GM23338 (cell line): Measurements from ENCODE around the gene AGXT.

Source experiments
- CREB1 ChIP-seq: fragments of 250-450 bp; sonication (Bioruptor Pico); IDR thresholded peaks from 2 replicates; pipeline ENCODE4 v1.5.0; 2020; ENCODE audit warnings: low read depth, mild to moderate bottlenecking, moderate library complexity
- CTCF ChIP-seq, 2 experiments: fragments of 200-600 bp in 1 of 2; sonication (generic) in 1 of 2; conservative IDR thresholded peaks; 2 replicates each; pipeline versions ENCODE4 v1.5.1 to v1.6.1; 2016 to 2017; ENCODE audit warnings: antibody characterized with exemption in 2 of 2, low read depth in 2 of 2, mild to moderate bottlenecking in 2 of 2, moderate library complexity in 1 of 2
- ETS1 ChIP-seq: IDR thresholded peaks from 2 replicates; pipeline ENCODE4 v1.6.1; 2016; ENCODE audit warnings: antibody characterized with exemption
- EZH2 ChIP-seq: fragments of 200-600 bp; sonication (generic); IDR thresholded peaks from one replicate; pipeline ENCODE4 v1.8.0; 2017; ENCODE audit warnings: antibody characterized with exemption, mild to moderate bottlenecking, low read depth; ENCODE audit not compliant: unreplicated experiment
- EZH2phosphoT487 ChIP-seq: fragments of 200-600 bp; sonication (generic); IDR thresholded peaks from one replicate; pipeline ENCODE4 v1.8.1; 2018; ENCODE audit warnings: antibody characterized with exemption; ENCODE audit not compliant: unreplicated experiment
- JUNB ChIP-seq: IDR thresholded peaks from one replicate; pipeline ENCODE4 v1.6.1; 2016; ENCODE audit warnings: antibody characterized with exemption; ENCODE audit not compliant: unreplicated experiment
- POLR2AphosphoS5 ChIP-seq: IDR thresholded peaks from 2 replicates; pipeline ENCODE4 v1.6.1; 2016; ENCODE audit warnings: antibody characterized with exemption, low read depth
- REST ChIP-seq: IDR thresholded peaks from one replicate; pipeline ENCODE4 v1.6.1; 2018; ENCODE audit warnings: antibody characterized with exemption; ENCODE audit not compliant: unreplicated experiment
- STAT1 ChIP-seq: IDR thresholded peaks from one replicate; pipeline ENCODE4 v1.6.1; 2016; ENCODE audit warnings: antibody characterized with exemption; ENCODE audit not compliant: unreplicated experiment
- ZNF331 ChIP-seq: fragments of 250-450 bp; sonication (Bioruptor Pico); IDR thresholded peaks from 2 replicates; pipeline ENCODE4 v1.5.0; 2020; ENCODE audit warnings: low read depth, mild to moderate bottlenecking, moderate library complexity

- TF ChIP-seq CTCF (conservative IDR thresholded peaks at IDR 0.05; ENCODE audit: low read depth in 2 of 2) (no peak), CREB1 (no peak), POLR2AphosphoS5 (no peak), EZH2 (no peak), JUNB (no peak), EZH2phosphoT487 (no peak), ZNF331 (CRISPR knock-in tag) (no peak), REST (no peak), STAT1 (no peak), ETS1 (no peak)
These were observed 60.1 kb downstream of the AGXT start for GRCh38 chr2:240928476-240929363.
